ENCODE results near the gene RERE.

RERE gene

GRCh38 chr1:8678673-8679394, 138.6 kb downstream of the RERE start:
- peaks cover 11% of the 10 kb centered on the region for H4K20me1 ChIP-seq (ENCODE audit: low read depth, low read length)
- H3K9me2 ChIP-seq (replicated peaks; ENCODE audit: insufficient read depth, low read length), result no peaks in the 10 kb centered on the region
- H3K27ac ChIP-seq (ENCODE audit: low read depth, low read length), result no peak overlapping the region
- H3K36me3 ChIP-seq (ENCODE audit: low read length), result no peaks in the 10 kb centered on the region
- H3K9me3 ChIP-seq (ENCODE audit: insufficient read depth, low read length), result no peaks in the 10 kb centered on the region
- no peak overlapping the region for H3K9ac ChIP-seq (ENCODE audit: low read length)
- H3K4me2 ChIP-seq (ENCODE audit: low read depth, low read length, poor library complexity, severe bottlenecking), result no peak overlapping the region
- H3K79me2 ChIP-seq (ENCODE audit: insufficient read depth, low read length), result no peaks in the 10 kb centered on the region
- TF ChIP-seq CTCF (IDR thresholded peaks at IDR 0.05; ENCODE audit: insufficient read depth, low read length, poor library complexity, severe bottlenecking), result no peak
- no peak for TF ChIP-seq EZH2phosphoT487 (conservative IDR thresholded peaks at IDR 0.05; ENCODE audit: low read length)
- no peak overlapping the region for H2AFZ ChIP-seq (ENCODE audit: low read depth, low read length, severe bottlenecking)
- H3K4me3 ChIP-seq (ENCODE audit: insufficient read depth, low read length, poor library complexity, severe bottlenecking), result no peak overlapping the region
- no peaks in the 10 kb centered on the region for H3K27me3 ChIP-seq (ENCODE audit: low read length)
- H3F3A ChIP-seq (ENCODE audit: insufficient read depth), result no peaks in the 10 kb centered on the region

GRCh38 chr1:8677782-8678181, 139.7 kb downstream of the RERE start:
- no peak overlapping the region for H2AFZ ChIP-seq (ENCODE audit: low read depth, low read length, severe bottlenecking)
- no peak overlapping the region for H3K9ac ChIP-seq (ENCODE audit: low read length)
- H3K9me2 ChIP-seq (replicated peaks; ENCODE audit: insufficient read depth, low read length), result no peaks in the 10 kb centered on the region
- H3K27ac ChIP-seq (ENCODE audit: low read depth, low read length), result no peak overlapping the region
- H3K79me2 ChIP-seq (ENCODE audit: insufficient read depth, low read length), result no peaks in the 10 kb centered on the region
- peaks cover 11% of the 10 kb centered on the region for H4K20me1 ChIP-seq (ENCODE audit: low read depth, low read length)
- no peaks in the 10 kb centered on the region for H3K27me3 ChIP-seq (ENCODE audit: low read length)
- H3K4me3 ChIP-seq (ENCODE audit: insufficient read depth, low read length, poor library complexity, severe bottlenecking), result no peak overlapping the region
- no peaks in the 10 kb centered on the region for H3K36me3 ChIP-seq (ENCODE audit: low read length)
- H3F3A ChIP-seq (ENCODE audit: insufficient read depth), result no peaks in the 10 kb centered on the region
- no peak for TF ChIP-seq CTCF (IDR thresholded peaks at IDR 0.05; ENCODE audit: insufficient read depth, low read length, poor library complexity, severe bottlenecking)
- H3K9me3 ChIP-seq (ENCODE audit: insufficient read depth, low read length), result no peaks in the 10 kb centered on the region
- H3K4me2 ChIP-seq (ENCODE audit: low read depth, low read length, poor library complexity, severe bottlenecking), result no peak overlapping the region

- H3K79me2 ChIP-seq (ENCODE audit: insufficient read depth, low read length), result no peaks in the 10 kb centered on the region
- peaks cover 11% of the 10 kb centered on the region for H4K20me1 ChIP-seq (ENCODE audit: low read depth, low read length)
Measured at GRCh38 chr1:8676813-8677212, 140.6 kb downstream of the RERE start.

More at GRCh38 chr1:8676813-8677212, 140.6 kb downstream of the RERE start:
- no peak for TF ChIP-seq EZH2phosphoT487 (conservative IDR thresholded peaks at IDR 0.05; ENCODE audit: low read length)
- no peak for TF ChIP-seq CTCF (IDR thresholded peaks at IDR 0.05; ENCODE audit: insufficient read depth, low read length, poor library complexity, severe bottlenecking)
- Histone ChIP-seq H3K27ac (ENCODE audit: low read depth, low read length) (no peak overlapping the region), H3F3A (ENCODE audit: insufficient read depth) (no peaks in the 10 kb centered on the region), H3K4me2 (ENCODE audit: low read depth, low read length, poor library complexity, severe bottlenecking) (no peak overlapping the region), H3K9me2 (replicated peaks; ENCODE audit: insufficient read depth, low read length) (no peaks in the 10 kb centered on the region), H3K9ac (ENCODE audit: low read length) (no peak overlapping the region), H3K9me3 (ENCODE audit: insufficient read depth, low read length) (no peaks in the 10 kb centered on the region), H2AFZ (ENCODE audit: low read depth, low read length, severe bottlenecking) (no peak overlapping the region), H3K36me3 (ENCODE audit: low read length) (no peaks in the 10 kb centered on the region), H3K27me3 (ENCODE audit: low read length) (no peaks in the 10 kb centered on the region), H3K4me3 (ENCODE audit: insufficient read depth, low read length, poor library complexity, severe bottlenecking) (no peak overlapping the region)

Data from SU-DHL-6 (cell line).